Measurements from ENCODE around the gene POLA1. TPM values are rescaled to one million over a fixed set of nuclear protein-coding genes. Genes with fewer than 3 reads are reported as not detected.

Gene POLA1
- total RNA-seq, 4 donors from 2014 or later: 9.5 to 18.4 (median 11.2) TPM

DNA sequence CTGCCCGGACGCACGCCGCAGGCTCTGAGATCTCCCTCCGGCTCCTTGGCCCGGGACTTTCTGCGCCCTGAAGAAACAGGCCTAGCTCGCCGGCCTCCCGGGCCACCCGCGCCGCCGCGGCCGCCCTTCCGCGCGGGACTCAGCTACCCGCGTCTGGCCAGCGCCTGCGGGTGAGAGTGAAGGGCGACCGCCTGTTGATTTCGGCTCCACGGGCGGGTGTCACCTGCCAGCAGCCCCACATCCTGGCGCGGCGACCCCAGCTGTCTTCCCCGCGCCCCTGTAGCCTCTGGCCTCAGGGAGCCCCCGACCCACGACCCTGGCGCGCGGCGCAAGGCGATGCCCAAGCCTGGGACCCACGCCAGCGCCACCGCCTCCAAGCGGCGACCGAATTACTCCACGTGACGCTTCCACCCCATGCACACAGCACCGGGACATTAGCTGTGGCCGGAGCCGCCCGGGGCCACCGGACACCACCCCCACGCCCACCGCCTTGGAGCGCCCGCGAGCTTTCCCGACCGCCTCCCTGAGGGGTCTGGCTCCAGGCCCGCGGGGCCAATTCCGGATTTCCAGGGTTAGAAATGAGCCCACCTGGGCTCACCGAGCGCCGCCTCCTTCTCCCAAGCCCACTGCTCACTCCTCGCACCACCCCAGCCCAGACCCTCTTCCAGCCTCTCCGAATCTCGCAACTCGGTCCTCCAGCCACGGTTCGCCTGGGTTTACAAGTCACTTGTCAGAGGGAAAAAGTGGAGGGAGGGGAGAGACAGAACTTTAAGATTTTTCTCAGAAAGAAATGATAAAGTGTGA lies 311.9 kb downstream of the POLA1 start:
- no peak for TF ChIP-seq CTCF (IDR thresholded peaks at IDR 0.05; ENCODE audit: low read depth)

DNA sequence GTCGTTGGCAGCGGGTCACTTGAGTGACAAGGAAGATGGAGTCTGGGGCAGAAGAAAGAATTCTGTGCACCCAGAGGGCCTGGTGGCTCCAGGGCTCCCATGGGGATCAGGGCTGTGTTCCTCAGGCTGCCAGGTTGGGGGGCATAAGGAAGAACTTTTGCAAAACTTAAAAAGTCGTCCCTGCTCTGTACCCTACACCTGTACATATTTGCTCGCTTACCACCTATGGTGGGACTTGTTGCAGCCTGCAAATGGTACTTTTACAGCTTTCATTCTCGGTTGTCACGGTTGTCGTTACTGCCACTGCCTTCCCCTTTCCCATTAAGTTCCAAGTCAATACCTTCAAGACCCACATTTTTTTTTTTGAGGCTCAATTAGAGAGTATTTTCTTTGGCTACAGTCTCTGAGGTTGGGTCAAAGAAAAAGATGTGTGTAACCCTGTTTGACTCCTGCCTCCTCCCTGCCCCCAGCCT lies 312.9 kb downstream of the POLA1 start:
- no peak for TF ChIP-seq CTCF (IDR thresholded peaks at IDR 0.05; ENCODE audit: low read depth)

GRCh38 chrX:25007059-25008053 lies 313.6 kb downstream of the POLA1 start:
- TF ChIP-seq CTCF (IDR thresholded peaks at IDR 0.05; ENCODE audit: low read depth): no peak

DNA sequence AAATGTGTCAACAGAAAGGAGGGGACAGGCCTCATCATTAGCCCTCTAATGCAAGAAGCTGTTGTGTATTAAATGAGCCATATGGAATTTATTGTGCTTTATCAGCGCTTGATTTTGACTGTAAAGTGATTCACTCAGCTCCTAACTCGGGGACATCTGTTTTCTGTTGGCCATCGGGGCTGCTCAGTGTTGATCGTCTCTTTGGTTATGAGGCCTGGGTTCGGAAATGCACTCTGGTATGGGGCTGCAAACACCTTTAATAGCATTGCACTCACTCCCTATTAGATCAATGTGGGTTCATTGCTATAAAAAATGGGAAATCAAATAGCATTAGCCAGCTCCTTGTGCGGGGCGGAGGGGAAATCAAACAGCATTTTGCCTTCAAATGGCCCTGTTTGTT lies 315.7 kb downstream of the POLA1 start:
- no peak for TF ChIP-seq CTCF (IDR thresholded peaks at IDR 0.05; ENCODE audit: low read depth)

DNA sequence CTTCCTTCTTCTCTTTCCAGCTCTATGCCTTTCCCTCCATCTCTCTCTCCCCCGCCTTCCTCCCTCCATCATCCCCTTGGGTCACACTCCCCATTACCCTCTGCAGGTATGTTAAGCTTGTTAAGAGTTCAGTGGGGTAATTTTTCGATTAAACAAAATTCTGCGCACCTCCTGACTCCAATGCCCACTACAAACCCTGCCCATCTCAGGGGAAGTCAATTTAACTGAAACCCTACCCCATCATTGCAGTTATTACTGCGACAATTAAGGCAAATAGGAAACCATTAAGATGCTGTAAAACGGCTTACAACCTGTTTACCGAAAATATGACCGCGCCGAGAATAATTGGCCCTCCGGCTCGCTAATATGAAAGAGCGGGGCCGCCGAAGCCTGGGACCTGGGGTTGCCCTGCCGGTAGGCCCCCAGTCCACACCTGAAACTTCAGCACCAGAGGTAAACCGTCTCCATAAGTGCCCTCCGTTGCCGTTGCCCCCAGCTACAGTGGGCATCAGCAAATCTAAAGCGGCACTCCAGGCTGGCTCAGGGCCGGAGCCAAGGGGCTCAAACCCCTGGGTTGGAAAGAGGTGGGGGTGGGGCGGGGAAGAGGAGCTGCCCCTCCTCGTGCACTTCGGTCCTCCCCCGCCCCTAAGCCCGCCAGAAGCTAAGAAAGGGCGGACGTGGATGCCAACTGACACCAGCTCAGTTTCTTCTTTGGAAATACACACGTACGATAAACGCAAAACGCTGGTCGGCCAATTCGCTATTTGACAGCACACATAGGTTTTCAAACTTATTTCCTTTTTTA lies 317.3 kb downstream of the POLA1 start:
- no peak for TF ChIP-seq CTCF (IDR thresholded peaks at IDR 0.05; ENCODE audit: low read depth)

DNA sequence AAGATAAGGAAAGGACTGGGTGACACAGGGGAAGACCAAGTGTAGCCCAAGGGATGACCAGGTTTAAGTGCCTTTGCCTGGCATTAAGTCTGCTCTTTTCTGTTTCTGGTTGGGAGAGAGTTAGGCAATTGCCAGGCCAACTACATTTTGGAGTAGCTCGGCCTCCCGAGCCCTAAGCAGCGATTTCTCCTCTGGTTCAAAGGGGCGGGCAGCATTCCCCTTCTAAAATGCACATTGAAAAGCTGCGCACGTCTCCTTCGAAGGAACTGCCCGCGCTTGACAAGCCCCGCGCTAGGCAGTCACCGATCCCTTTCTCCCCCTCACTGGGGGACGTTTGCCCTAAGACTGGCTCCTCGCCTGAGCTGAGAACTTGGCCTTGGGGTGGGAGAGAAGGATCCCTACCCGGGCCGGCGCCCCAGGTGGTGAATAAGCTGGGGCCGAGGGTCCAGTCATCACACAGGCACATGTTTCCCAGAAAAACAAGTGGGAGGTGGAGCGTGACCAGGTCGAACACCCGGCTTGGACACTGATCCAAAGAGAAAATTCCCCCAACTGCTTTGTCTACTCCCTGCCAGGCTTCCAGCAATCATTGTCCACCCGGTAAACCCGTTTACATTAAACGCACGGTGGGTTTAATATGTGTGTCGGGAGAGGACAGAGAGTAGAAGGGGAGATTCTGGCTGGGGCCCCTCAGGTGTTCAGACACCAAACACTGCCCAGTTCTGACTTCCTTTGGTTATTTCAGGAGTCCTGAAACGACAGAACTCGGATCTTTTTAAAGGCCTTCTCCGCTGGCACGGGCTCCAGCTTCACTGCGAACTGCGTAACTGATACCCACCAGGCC lies 318.1 kb downstream of the POLA1 start:
- TF ChIP-seq CTCF (IDR thresholded peaks at IDR 0.05; ENCODE audit: low read depth): no peak

All from subcutaneous adipose tissue (tissue), 4 donors.